Adipose tissue (tissue), 3 donors: Measurements from ENCODE around the gene METRN. TPM values are rescaled to one million over a fixed set of nuclear protein-coding genes. Genes with fewer than 3 reads are reported as not detected.

Experiments used
- H3K27ac ChIP-seq: one replicate; pipeline ENCODE4 v1.5.1; 2013; ENCODE audit warnings: low read depth, low read length
- WGBS, 3 donors: extraction: QIAGEN DNeasy Blood & Tissue Kit; methylation state at CpG; one replicate each; pipeline ENCODE4 v1.1.7; 2013; 5-methylcytosine and 5-hydroxymethylcytosine counted together
- polyA plus RNA-seq, 3 donors: library from polyadenylated mRNA; stranded (reverse); fragments of 200-250 nt; gene quantifications; one replicate each; pipeline ENCODE4 v1.2.3, GENCODE V29; 2013
- donor health status: healthy with polysubstance abuse.
- donor health status: Bipolar disorder and iron deficiency.
- donor health status: healthy.

Gene METRN
- polyA plus RNA-seq, 3 donors = 21.3 to 34.1 (median 22.2) TPM

- 68 to 75% (median 70%) methylated on average over 37 of the region's 37 CpGs for WGBS, 3 donors
- H3K27ac ChIP-seq = no peak within 1 kb of the TSS
Measured at GRCh38 chr16:760545-761343, 45.8 kb downstream of the METRN start, which contains the start of gene MSLN. Gene MSLN, plus strand, starts transcription at chr16:760734. Its CDS starts 1,947 bp downstream, at chr16:762681.

- H3K27ac ChIP-seq = no peak overlapping the region
- WGBS, 3 donors = 53 to 64% (median 61%) methylated on average over 22 of the region's 22 CpGs
Measured at GRCh38 chr16:761625-762513, 47.0 kb downstream of the METRN start.

- WGBS, 3 donors = 60 to 78% (median 72%) methylated on average over 12 to 17 of the region's 17 CpGs
- H3K27ac ChIP-seq = no peak overlapping the region
Measured at GRCh38 chr16:762595-763268, 47.8 kb downstream of the METRN start.

- WGBS, 3 donors = 68 to 77% (median 76%) methylated on average over 16 to 21 of the region's 21 CpGs
- H3K27ac ChIP-seq = no peak overlapping the region
Measured at GRCh38 chr16:763369-764183, 48.7 kb downstream of the METRN start.

GRCh38 chr16:764184-764750 lies 49.3 kb downstream of the METRN start:
- WGBS, 3 donors = 66 to 69% (median 67%) methylated on average over 17 to 20 of the region's 20 CpGs
- no peak overlapping the region for H3K27ac ChIP-seq

- no peak overlapping the region for H3K27ac ChIP-seq
- 79 to 83% (median 82%) methylated on average over 35 to 38 of the region's 38 CpGs for WGBS, 3 donors
Measured at GRCh38 chr16:764848-765487, 50.0 kb downstream of the METRN start.

- 88 to 93% (median 93%) methylated on average over 25 to 29 of the region's 29 CpGs for WGBS, 3 donors
Measured at GRCh38 chr16:765488-765865, 50.6 kb downstream of the METRN start.

GRCh38 chr16:766008-766819 lies 51.3 kb downstream of the METRN start:
- no peak overlapping the region for H3K27ac ChIP-seq
- 78 to 87% (median 83%) methylated on average over 29 of the region's 29 CpGs for WGBS, 3 donors

More at GRCh38 chr16:765488-765865, 50.6 kb downstream of the METRN start:
- no peak overlapping the region for H3K27ac ChIP-seq

- 60 to 66% (median 64%) methylated on average over 32 to 37 of the region's 48 CpGs for WGBS, 3 donors
- H3K27ac ChIP-seq = no peak overlapping the region
Measured at GRCh38 chr16:766820-767640, 52.1 kb downstream of the METRN start.

- H3K27ac ChIP-seq = no peak overlapping the region
- 34 to 62% (median 53%) methylated on average over 7 to 20 of the region's 38 CpGs for WGBS, 3 donors
Measured at GRCh38 chr16:767743-768235, 52.9 kb downstream of the METRN start.

GRCh38 chr16:768428-768827 lies 53.5 kb downstream of the METRN start:
- WGBS, 3 donors = 62 to 78% (median 72%) methylated on average over 15 to 21 of the region's 21 CpGs
- H3K27ac ChIP-seq = no peak overlapping the region

Other genes with a start within 250 kb of the METRN start
- gene CAPN15, start 187.4 kb upstream of the METRN start, polyA plus RNA-seq = 10 to 100 TPM; 20.4 to 31.4 (median 30.6) TPM
- under 1 TPM in 1 of 3 donors, not detected in 2; 0.20 TPM for gene PRR35, start 154.7 kb upstream of the METRN start, polyA plus RNA-seq
- gene NHLRC4, start 148.1 kb upstream of the METRN start, polyA plus RNA-seq = 1 to 10 TPM in 1 of 3 donors, under 1 TPM in 2; 0.22 to 1.3 (median 0.61) TPM
- gene PIGQ, start 145.2 kb upstream of the METRN start, polyA plus RNA-seq = 10 to 100 TPM; 36.6 to 47.7 (median 37.6) TPM
- gene RAB40C, start 125.1 kb upstream of the METRN start, polyA plus RNA-seq = 10 to 100 TPM; 16.0 to 42.5 (median 21.2) TPM
- gene WFIKKN1, start 84.1 kb upstream of the METRN start, polyA plus RNA-seq = under 1 TPM; 0.25 to 0.85 (median 0.67) TPM
- gene METTL26, start 78.8 kb upstream of the METRN start, polyA plus RNA-seq = 100 to 1,000 TPM in 2 of 3 donors, 10 to 100 TPM in 1; 65.0 to 125 (median 109) TPM
- gene MCRIP2, start 73.3 kb upstream of the METRN start, polyA plus RNA-seq = 10 to 100 TPM; 23.6 to 57.6 (median 42.6) TPM
- gene WDR90, start 65.8 kb upstream of the METRN start, polyA plus RNA-seq = 10 to 100 TPM; 12.1 to 14.8 (median 13.7) TPM
- 100 to 1,000 TPM in 1 of 3 donors, 10 to 100 TPM in 2; 67.7 to 107 (median 85.5) TPM for gene RHOT2, start 47.0 kb upstream of the METRN start, polyA plus RNA-seq
- under 1 TPM in 2 of 3 donors, not detected in 1; 0.59 to 0.71 TPM for gene RHBDL1, start 39.4 kb upstream of the METRN start, polyA plus RNA-seq
- gene STUB1, start 34.7 kb upstream of the METRN start, polyA plus RNA-seq = 100 to 1,000 TPM in 2 of 3 donors, 10 to 100 TPM in 1; 85.4 to 145 (median 139) TPM
- 10 to 100 TPM; 36.8 to 77.7 (median 44.9) TPM for gene JMJD8, start 30.8 kb upstream of the METRN start, polyA plus RNA-seq
- gene WDR24, start 24.7 kb upstream of the METRN start, polyA plus RNA-seq = 1 to 10 TPM; 3.8 to 7.4 (median 5.1) TPM
- gene FBXL16, start 9.3 kb upstream of the METRN start, polyA plus RNA-seq = 1 to 10 TPM in 1 of 3 donors, under 1 TPM in 2; 0.22 to 2.5 (median 0.37) TPM
- 10 to 100 TPM; 10.1 to 33.4 (median 26.0) TPM for gene ANTKMT, start 6.0 kb downstream of the METRN start, polyA plus RNA-seq
- 1 to 10 TPM in 1 of 3 donors, under 1 TPM in 2; 0.42 to 2.1 (median 0.98) TPM for gene CCDC78, start 11.3 kb downstream of the METRN start, polyA plus RNA-seq
- gene HAGHL, start 12.0 kb downstream of the METRN start, polyA plus RNA-seq = 1 to 10 TPM; 2.0 to 2.6 (median 2.5) TPM
- gene CIAO3, start 25.9 kb downstream of the METRN start, polyA plus RNA-seq = 10 to 100 TPM; 16.0 to 23.7 (median 19.0) TPM
- gene MSLN, start 45.6 kb downstream of the METRN start, polyA plus RNA-seq = 10 to 100 TPM in 2 of 3 donors, under 1 TPM in 1; 0.49 to 14.2 (median 13.2) TPM
- 10 to 100 TPM; 10.5 to 16.7 (median 10.8) TPM for gene RPUSD1, start 73.3 kb downstream of the METRN start, polyA plus RNA-seq
- gene CHTF18, start 73.5 kb downstream of the METRN start, polyA plus RNA-seq = 10 to 100 TPM in 1 of 3 donors, 1 to 10 TPM in 2; 7.3 to 12.6 (median 8.0) TPM
- gene GNG13, start 85.6 kb downstream of the METRN start, polyA plus RNA-seq = not detected